Measurements from ENCODE around the gene ARL4C. TPM values are rescaled to one million over a fixed set of nuclear protein-coding genes. Genes with fewer than 3 reads are reported as not detected.
"Not testable (repeated sequence)": the region's sequence is repeated elsewhere in the genome, so short reads cannot be mapped to it uniquely, and the experiment has no call there.

The ARL4C gene
- total and polyA plus RNA-seq, 8 donors = 2.4 to 15.4 (median 4.9) TPM

GRCh38 chr2:234459401-234460009 lies 37.4 kb downstream of the ARL4C start:
- H3K4me3 ChIP-seq = no peak overlapping the region
- FAIRE-seq (no peak), DNase-seq (no peak), ATAC-seq (no peak)
- TF ChIP-seq CTCF (IDR thresholded peaks at IDR 0.05) = no peak
- intact Hi-C loops (cut with DNase I) = no loop called here
- 86 to 88% methylated on average over 6 of the region's 6 CpGs for WGBS, 2 donors
- no peaks in the 10 kb centered on the region for H3K27me3 ChIP-seq
- no peaks in the 10 kb centered on the region for H3K9me3 ChIP-seq
- H3K36me3 ChIP-seq = no peaks in the 10 kb centered on the region
- H3K27ac ChIP-seq = no peak overlapping the region
- no peaks in the 10 kb centered on the region for H3K4me1 ChIP-seq

GRCh38 chr2:234458466-234458865 lies 38.4 kb downstream of the ARL4C start:
- H3K4me1 ChIP-seq = no peaks in the 10 kb centered on the region
- intact Hi-C loops (cut with DNase I) = no loop called here
- DNase-seq (no peak), FAIRE-seq (no peak), ATAC-seq (no peak)
- WGBS, 2 donors = 60 to 71% methylated on average over 3 to 4 of the region's 4 CpGs
- H3K9me3 ChIP-seq = no peaks in the 10 kb centered on the region
- no peaks in the 10 kb centered on the region for H3K27me3 ChIP-seq
- no peak overlapping the region for H3K4me3 ChIP-seq
- H3K27ac ChIP-seq = no peak overlapping the region
- no peaks in the 10 kb centered on the region for H3K36me3 ChIP-seq
- TF ChIP-seq CTCF (IDR thresholded peaks at IDR 0.05) = no peak

- no peak overlapping the region for H3K27ac ChIP-seq
- no peaks in the 10 kb centered on the region for H3K4me1 ChIP-seq
- no peak overlapping the region for H3K4me3 ChIP-seq
- intact Hi-C loops (cut with DNase I) = no loop called here
- no peaks in the 10 kb centered on the region for H3K36me3 ChIP-seq
- H3K9me3 ChIP-seq = no peaks in the 10 kb centered on the region
- ATAC-seq (no peak), DNase-seq (no peak), FAIRE-seq (no peak)
- H3K27me3 ChIP-seq = no peaks in the 10 kb centered on the region
- WGBS, 2 donors = 67 to 78% methylated on average over 2 of the region's 2 CpGs
- TF ChIP-seq CTCF (IDR thresholded peaks at IDR 0.05) = no peak
Observed at GRCh38 chr2:234457421-234457820, 39.5 kb downstream of the ARL4C start.

- whole genome bisulfite sequencing, 2 donors = 80 to 90% methylated on average over 7 of the region's 7 CpGs
- intact Hi-C loops (cut with DNase I); ATAC-seq; H3K27me3 ChIP-seq; H3K27ac ChIP-seq; H3K4me1 ChIP-seq; FAIRE-seq; H3K36me3 ChIP-seq; H3K4me3 ChIP-seq; DNase-seq; H3K9me3 ChIP-seq: not testable (repeated sequence)
Observed at GRCh38 chr2:234455246-234455645, 41.6 kb downstream of the ARL4C start.

- FAIRE-seq (no peak), ATAC-seq (no peak), DNase-seq (no peak)
- H3K27me3 ChIP-seq = no peaks in the 10 kb centered on the region
- H3K36me3 ChIP-seq = no peaks in the 10 kb centered on the region
- no peak for TF ChIP-seq CTCF (IDR thresholded peaks at IDR 0.05)
- no peaks in the 10 kb centered on the region for H3K9me3 ChIP-seq
- intact Hi-C loops (cut with DNase I) = no loop called here
- no peak overlapping the region for H3K27ac ChIP-seq
- H3K4me3 ChIP-seq = no peak overlapping the region
- H3K4me1 ChIP-seq = no peaks in the 10 kb centered on the region
- WGBS, 2 donors = 74 to 84% methylated on average over 4 of the region's 4 CpGs
Observed at GRCh38 chr2:234454433-234454832, 42.4 kb downstream of the ARL4C start.
